ENCODE results near the gene FPR1. TPM values are rescaled to one million over a fixed set of nuclear protein-coding genes. Genes with fewer than 3 reads are reported as not detected.
"Not testable (repeated sequence)": the region's sequence is repeated elsewhere in the genome, so short reads cannot be mapped to it uniquely, and the experiment has no call there.

Gene FPR1
- total RNA-seq, 1 experiment from 2014 or later, result 10.9 TPM

DNA sequence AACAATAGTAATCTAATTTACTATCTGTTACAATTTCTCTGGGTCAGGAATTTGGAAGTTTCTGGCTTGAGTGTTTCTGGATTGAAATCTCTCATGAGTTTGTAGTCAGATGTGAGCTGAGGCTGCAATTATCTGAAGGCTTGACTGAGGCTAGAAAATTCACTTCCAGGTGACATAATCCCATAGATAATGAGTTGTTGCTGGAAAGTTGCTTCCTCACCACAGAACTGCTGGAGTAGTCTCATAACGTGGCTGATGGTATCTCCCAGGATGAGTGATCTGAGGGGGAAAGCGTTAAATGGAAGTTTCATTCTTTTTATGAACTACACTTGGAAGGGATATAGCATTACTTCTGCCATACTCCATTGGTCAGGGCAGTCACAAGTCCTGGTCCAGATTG, 28.0 kb upstream of the FPR1 start:
- no peak for DNase-seq (ENCODE audit: low read depth)

- DNase-seq (ENCODE audit: low read depth), result no peak
Observed at GRCh38 chr19:51779181-51779580, 27.5 kb upstream of the FPR1 start.

DNA sequence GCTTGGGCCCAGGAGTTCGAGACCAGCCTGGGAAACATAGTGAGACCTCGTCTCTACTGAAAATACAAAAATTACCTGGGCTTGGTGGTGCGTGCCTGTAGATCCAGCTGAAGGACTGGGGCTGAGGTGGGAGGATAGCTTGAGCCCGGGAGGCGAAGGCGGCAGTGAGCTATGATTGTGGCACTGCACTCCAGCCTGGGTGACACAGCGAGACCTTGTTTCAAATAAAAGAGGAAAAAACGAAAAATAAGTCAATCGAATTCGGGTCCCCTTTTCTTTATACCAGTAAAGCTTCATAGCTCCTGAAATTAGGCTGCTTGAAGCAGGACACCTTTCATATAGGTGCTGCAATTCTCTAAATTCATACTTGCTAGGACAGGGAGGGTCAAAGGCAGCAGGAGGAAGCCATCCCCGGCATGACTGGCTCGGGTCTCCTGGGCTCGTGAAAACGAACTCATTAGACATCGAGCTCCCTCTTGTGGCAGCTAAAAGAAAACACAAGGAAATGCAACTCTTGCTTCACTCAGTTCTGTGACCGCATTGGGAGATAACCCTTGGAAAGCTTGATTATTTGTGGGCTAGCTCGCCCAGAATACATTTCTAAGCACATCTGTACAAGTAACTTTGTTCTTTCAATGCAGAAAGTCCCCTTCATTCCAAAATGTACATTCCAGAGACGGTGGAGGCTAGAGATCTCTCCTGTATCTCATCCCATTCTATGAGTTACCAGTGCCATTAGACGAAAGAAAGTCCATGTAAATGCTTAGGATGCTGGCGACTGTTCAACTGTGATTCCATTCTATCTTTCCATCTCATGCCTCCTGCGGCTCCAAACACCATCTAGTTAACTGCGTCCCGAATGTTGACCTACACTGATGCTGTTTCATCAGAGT, 26.1 kb upstream of the FPR1 start:
- peak; percentile 80 for DNase-seq (ENCODE audit: low read depth)

GRCh38 chr19:51776561-51776960, 24.9 kb upstream of the FPR1 start:
- DNase-seq (ENCODE audit: low read depth), result not testable (repeated sequence)

- DNase-seq (ENCODE audit: low read depth), result no peak
Observed at GRCh38 chr19:51772977-51773376, 21.3 kb upstream of the FPR1 start.

GRCh38 chr19:51771376-51772130, 19.9 kb upstream of the FPR1 start:
- no peak for DNase-seq (ENCODE audit: low read depth)

DNA sequence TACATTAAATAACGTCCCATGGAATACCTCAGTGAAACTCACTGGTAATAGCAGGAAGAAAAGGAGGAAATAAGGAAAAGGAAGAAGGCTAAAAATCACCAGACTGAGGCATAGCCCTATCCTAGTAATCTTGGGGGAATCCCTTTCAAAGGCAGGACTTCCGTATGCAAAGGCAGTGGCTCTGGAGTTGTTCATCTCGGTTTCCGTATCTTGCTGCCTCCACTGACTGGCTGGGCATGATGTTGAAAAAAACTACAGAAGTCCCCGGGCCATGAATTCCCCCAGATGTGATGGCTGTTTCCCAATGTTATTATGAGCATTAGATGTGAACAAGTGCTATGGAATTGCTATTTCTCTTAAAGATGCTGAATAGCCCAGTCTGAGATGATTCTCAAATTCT, 14.8 kb upstream of the FPR1 start:
- no peak for DNase-seq (ENCODE audit: low read depth)

DNA sequence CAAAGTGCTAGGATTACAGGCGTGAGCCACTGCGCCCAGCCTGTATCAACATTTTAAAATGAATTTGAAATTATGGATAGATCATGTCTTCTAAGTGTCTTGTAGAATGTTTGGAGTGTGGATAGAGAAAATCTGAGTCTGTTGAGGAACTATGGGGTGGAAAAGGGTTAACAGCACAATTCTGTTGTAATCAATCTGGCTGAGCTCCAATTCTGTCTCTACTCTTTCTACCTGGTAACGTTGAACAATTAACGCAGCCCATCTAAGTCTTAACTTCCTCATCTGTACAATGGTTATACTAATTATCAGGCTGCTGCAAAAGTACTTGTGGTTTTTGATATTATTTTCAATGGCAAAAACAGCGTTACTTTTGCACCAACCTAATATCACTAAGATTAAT, 13.4 kb upstream of the FPR1 start:
- DNase-seq (ENCODE audit: low read depth), result no peak

DNA sequence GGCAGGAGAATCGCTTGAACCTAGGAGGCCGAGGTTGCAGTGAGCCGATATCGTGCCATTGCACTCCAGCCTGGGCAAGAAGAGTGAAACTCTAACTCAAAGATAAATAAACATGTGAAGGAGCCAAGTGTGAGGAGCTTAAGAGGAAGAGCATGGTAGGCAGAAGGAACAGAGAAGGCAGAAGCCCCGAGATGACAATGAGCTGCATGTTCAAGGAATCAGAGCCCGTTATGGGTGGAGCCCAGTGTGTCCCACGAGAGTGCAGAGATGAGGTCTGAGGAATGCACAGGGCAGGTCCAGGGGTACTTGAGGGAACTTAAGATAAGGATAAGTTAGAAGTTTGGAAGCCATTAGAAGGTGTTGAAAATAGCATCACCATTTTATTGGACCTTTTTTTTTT, 10.0 kb upstream of the FPR1 start:
- no peak for DNase-seq (ENCODE audit: low read depth)

DNA sequence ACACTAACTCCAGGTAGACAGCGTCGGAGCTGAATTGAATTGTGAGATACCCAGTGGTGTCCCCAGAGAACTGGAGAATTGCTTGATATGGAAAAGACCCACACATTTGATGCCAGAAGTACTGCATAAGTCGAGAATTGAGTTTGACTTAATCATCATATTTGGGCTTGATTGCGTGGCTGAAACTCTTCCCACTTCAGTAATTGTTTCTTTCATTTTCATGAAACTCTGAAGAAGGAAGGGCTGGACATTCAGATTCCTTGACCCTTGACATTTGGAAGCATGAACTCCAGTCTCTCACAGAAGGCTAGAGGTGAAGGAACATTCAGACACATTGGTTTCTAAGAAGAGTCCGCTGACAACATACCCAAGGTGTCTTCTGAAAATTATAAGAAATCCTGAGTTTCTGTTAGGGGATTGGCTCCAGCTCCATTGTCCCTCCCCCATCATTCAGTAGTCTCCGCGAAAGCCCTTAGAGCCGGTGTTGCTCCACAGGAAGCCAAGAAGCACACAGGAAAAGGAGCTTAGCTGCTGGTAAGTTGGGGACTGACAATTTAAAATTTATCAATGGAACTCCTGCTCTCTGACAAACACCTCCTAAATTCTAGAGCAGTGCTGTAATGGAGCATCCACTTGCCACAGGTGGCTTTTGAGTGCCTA, 9.1 kb upstream of the FPR1 start, which contains the start of gene FPR2:
Gene FPR2, plus strand, starts transcription at position 484 of the 660 bp plus-strand sequence. CDS start 7,479 bp downstream, outside the sequence.
- DNase-seq (ENCODE audit: low read depth), result no peak

- DNase-seq (ENCODE audit: low read depth), result no peak
Observed at GRCh38 chr19:51755571-51755970, 3.9 kb upstream of the FPR1 start.

- DNase-seq (ENCODE audit: low read depth), result no peak
Observed at GRCh38 chr19:51754770-51755169, 3.1 kb upstream of the FPR1 start.

GRCh38 chr19:51754109-51754508, 2.4 kb upstream of the FPR1 start:
- no peak for DNase-seq (ENCODE audit: low read depth)

GRCh38 chr19:51750400-51751094, 1.1 kb downstream of the FPR1 start:
- DNase-seq (ENCODE audit: low read depth), result peak; percentile 94

DNA sequence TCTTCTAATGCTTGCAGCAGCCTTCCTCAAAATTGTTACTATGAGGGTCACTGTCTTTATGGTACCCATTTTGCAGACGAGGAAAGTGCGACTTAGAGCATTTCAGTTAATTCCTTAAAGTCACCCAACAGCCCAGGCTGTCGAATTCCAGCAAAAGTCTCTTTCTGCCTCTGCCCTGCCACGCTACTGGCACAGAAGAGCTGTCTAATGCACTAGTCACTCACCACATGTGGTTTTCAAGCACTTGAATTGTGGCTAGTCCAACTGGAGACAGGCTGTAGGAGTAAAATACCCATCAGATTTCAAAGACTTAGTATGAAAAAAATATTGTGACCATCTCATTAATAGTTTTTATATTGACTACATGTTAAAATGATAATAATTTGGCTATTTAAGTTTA, 1.7 kb downstream of the FPR1 start:
- DNase-seq (ENCODE audit: low read depth), result peak; percentile 96

- DNase-seq (ENCODE audit: low read depth), result no peak
Observed at GRCh38 chr19:51746731-51747130, 4.9 kb downstream of the FPR1 start.

- DNase-seq (ENCODE audit: low read depth), result peak; percentile 77
Observed at GRCh38 chr19:51743405-51743804, 8.3 kb downstream of the FPR1 start.

DNA sequence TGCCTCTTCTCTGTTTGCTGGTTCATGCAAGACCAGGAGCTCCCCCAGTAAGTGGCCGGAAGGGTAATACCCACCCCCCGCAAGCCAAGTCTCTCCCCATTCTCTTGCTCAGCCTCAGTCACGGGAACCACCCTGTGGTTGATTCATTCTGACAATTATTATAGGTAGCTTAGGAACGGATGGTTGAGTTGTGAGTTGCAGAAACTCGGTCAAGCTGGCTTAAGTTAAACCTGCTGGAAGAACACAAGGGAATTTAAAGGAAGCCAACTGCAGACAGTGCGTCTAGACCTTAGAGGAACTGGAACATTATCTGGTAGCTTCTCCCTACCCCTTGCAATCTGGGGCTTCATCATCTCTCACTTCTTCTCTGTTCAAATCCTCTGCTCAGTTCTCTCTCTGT, 8.9 kb downstream of the FPR1 start:
- DNase-seq (ENCODE audit: low read depth), result peak; percentile 93

DNA sequence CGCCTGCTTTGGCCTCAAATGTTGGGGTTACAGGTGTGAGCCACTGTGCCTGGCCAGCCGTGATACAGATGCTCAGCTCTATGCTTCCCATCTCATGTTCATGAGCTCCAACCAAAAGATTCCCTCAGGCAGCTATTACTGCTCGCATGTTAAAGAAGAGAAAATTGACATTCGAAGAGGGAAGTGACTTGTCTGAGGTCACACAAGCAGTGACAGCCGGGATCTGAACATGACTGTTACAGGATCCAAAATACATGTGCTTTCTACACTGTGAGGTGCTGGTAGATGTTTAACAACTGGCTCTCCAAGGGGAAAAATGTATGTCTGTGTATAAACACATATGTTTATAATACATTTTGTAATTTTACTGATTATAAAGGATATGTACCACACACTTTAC, 11.3 kb downstream of the FPR1 start:
- no peak for DNase-seq (ENCODE audit: low read depth)

DNA sequence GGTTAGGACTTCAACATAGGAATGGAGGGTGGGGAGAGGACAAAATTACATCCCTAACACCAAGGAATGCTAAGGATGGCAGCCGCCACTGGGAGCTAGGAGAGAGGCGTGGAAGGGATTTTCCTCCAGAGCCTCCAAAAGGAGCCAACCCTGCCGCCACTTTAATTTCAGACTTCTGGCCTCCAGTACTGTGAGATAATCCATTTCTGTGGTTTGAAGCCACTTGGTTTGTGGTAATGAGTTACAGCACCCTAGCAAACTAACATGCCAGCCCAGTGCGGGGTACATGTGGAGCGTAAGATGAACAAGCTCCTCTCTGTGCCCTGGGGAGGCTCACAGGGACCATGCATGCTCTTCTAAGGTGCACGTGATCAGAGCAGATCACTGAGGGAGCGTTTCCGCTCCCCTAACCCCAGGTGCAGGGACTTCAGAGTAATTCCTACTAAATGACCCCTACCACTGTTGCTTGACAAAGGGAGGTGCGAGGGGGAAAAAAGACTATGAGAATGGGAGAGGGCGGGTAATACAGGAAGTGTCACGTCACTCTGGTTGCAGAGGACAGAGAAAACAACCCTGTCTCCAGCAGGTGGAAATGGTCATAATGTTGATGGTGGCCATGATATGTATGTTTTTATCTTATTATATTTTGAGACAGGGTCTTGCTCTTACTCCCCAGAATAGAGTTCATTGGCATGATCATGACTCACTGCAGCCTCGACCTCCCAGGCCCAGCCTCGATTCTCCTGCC, 12.0 kb downstream of the FPR1 start:
- DNase-seq (ENCODE audit: low read depth), result peak; percentile 49

DNA sequence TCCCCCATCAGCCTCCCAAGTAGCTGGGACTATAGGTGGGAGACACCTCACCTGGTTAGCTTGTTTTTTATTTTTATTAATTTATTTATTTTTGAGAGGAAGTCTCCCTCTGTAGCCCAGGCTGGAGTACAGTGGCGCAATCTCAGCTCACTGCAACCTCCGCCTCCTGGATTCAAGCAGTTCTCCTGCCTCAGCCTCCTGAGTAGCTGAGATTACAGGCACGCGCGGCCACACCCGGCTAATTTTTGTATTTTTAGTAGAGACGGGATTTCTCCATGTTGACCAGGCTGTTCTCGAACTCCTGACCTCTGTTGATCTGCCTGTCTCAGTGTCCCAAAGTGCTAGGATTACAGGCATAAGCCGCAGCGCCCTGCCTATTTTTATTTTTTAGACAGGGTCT, 13.2 kb downstream of the FPR1 start:
- not testable (repeated sequence) for DNase-seq (ENCODE audit: low read depth)

Data from LHCN-M2 (cell line).